Activated CD4-positive, alpha-beta T cell treated with anti-CD3 and anti-CD28 coated beads, Interleukin-2, amount 10 ng/mL, durations not matched to agents 24 days and 14 days (primary cell): ENCODE measurements around the gene GPATCH8. TPM values are rescaled to one million over a fixed set of nuclear protein-coding genes. Genes with fewer than 3 reads are reported as not detected.

Experiments used
- DNase-seq: peaks from one replicate; pipeline ENCODE4 v3.0.0; 2022
- H3K27ac Mint-ChIP-seq: one replicate; pipeline ENCODE4 v1.8.0; 2022; ENCODE audit warnings: mild to moderate bottlenecking, mixed read lengths
- H3K27me3 Mint-ChIP-seq: one replicate; pipeline ENCODE4 v1.8.0; 2022; ENCODE audit warnings: mixed read lengths
- H3K36me3 Mint-ChIP-seq: one replicate; pipeline ENCODE4 v1.8.0; 2022; ENCODE audit warnings: low read depth, mild to moderate bottlenecking, mixed read lengths
- H3K4me1 Mint-ChIP-seq: one replicate; pipeline ENCODE4 v1.8.0; 2021; ENCODE audit warnings: mixed read lengths
- H3K4me3 Mint-ChIP-seq: one replicate; pipeline ENCODE4 v1.8.0; 2022; ENCODE audit warnings: mild to moderate bottlenecking, moderate library complexity, mixed read lengths
- H3K9me3 Mint-ChIP-seq: one replicate; pipeline ENCODE4 v1.8.0; 2021; ENCODE audit warnings: mixed read lengths
- intact Hi-C: fragments of 100-400 bp; cut with micrococcal nuclease; formaldehyde crosslinking; loops from one replicate; pipeline ENCODE4 v1.15.1; 2023
- total RNA-seq: library from RNA; stranded (reverse); gene quantifications from 2 replicates; pipeline ENCODE4 v1.2.3, GENCODE V29; 2022

The GPATCH8 gene
- total RNA-seq, 1 donor from 2014 or later, result 46.4 TPM

DNA sequence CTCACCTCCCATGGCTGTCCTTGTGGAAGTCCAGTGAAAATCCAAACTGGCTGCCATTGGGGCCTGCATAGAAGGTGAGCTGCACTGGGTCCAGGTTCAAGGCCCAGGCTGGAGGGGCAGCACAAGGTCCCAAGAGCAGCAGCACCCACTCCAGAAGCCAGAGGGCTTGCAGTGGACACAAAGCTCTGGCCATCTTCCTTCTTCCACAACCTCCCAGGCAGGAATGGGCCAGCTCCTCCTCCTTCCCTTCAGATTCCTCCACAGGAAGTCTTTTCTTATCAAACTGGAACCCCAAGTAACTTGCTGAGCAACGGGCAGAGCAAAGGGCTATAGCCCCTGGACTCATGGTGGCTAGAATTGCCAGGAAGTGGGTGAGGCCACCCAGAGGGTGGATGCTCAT lies 113.9 kb downstream of the GPATCH8 start, which contains the start of gene ITGA2B:
TSS of gene ITGA2B (minus strand) at position 369 of the 400 bp plus-strand sequence. CDS start at position 193, 176 bp downstream.
- intact Hi-C loops, result loop anchor here (10.0 kb wide), 1 partner anchor 116 kb away; the partner anchor contains the start of gene GPATCH8
- no peak within 1 kb of the TSS for H3K4me3 Mint-ChIP-seq
- H3K27ac Mint-ChIP-seq, result no peak within 1 kb of the TSS
- peaks cover 19% of the 10 kb centered on the region for H3K4me1 Mint-ChIP-seq
- no peaks in the 10 kb centered on the region for H3K9me3 Mint-ChIP-seq
- no peaks in the 10 kb centered on the region for H3K36me3 Mint-ChIP-seq
- no peak for DNase-seq
- H3K27me3 Mint-ChIP-seq, result peaks cover 9% of the 10 kb centered on the region

DNA sequence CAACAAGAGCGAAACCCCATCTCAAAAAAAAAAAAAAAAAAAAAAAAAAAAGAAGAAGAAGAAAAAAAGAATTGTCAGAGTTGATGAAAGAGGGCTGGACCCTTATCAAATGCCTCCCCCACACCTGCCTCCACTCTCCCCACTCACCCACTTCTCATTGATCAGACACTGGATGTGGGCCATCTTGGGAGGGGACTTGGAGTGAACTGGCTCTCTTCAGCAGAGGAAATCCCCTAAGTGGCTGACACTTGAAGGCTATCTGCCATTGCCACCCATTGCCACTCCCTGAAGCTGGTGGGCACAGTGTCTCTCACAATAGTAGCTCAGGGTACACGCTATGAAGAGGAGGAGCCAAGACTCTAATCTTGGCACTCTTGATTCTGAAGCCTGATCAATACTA lies 115.4 kb downstream of the GPATCH8 start:
- no peak overlapping the region for H3K4me3 Mint-ChIP-seq
- no peaks in the 10 kb centered on the region for H3K9me3 Mint-ChIP-seq
- intact Hi-C loops, result loop anchor here (10.0 kb wide), 1 partner anchor 117 kb away; the partner anchor contains the start of gene GPATCH8
- H3K36me3 Mint-ChIP-seq, result no peaks in the 10 kb centered on the region
- H3K27ac Mint-ChIP-seq, result no peak overlapping the region
- peaks cover 13% of the 10 kb centered on the region for H3K4me1 Mint-ChIP-seq
- no peak for DNase-seq
- peaks cover 14% of the 10 kb centered on the region for H3K27me3 Mint-ChIP-seq

DNA sequence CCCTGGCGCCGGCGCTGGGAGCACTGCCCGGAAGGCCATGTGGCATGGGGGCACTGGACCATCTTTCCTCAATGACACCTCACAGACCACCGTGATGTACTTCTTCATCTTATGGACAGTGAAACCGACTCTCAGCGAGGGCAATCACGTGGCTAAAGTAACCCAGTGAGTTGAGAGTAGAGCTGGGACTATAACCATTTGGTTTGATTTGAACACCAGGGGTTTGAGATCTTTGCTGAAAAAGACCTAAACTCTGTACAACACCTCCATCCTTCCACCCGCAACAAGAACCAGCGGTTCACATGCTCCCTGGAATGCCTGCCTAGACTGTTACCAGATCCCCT lies 117.1 kb downstream of the GPATCH8 start:
- Mint-ChIP-seq H3K27me3 (peaks cover 21% of the 10 kb centered on the region), H3K27ac (no peak overlapping the region), H3K36me3 (no peaks in the 10 kb centered on the region), H3K4me1 (peaks cover 13% of the 10 kb centered on the region), H3K4me3 (peak overlapping the region; percentile 76), H3K9me3 (no peaks in the 10 kb centered on the region)
- intact Hi-C loops, result loop anchor here (10.0 kb wide), 1 partner anchor 119 kb away; the partner anchor contains the start of gene GPATCH8
- DNase-seq, result no peak

DNA sequence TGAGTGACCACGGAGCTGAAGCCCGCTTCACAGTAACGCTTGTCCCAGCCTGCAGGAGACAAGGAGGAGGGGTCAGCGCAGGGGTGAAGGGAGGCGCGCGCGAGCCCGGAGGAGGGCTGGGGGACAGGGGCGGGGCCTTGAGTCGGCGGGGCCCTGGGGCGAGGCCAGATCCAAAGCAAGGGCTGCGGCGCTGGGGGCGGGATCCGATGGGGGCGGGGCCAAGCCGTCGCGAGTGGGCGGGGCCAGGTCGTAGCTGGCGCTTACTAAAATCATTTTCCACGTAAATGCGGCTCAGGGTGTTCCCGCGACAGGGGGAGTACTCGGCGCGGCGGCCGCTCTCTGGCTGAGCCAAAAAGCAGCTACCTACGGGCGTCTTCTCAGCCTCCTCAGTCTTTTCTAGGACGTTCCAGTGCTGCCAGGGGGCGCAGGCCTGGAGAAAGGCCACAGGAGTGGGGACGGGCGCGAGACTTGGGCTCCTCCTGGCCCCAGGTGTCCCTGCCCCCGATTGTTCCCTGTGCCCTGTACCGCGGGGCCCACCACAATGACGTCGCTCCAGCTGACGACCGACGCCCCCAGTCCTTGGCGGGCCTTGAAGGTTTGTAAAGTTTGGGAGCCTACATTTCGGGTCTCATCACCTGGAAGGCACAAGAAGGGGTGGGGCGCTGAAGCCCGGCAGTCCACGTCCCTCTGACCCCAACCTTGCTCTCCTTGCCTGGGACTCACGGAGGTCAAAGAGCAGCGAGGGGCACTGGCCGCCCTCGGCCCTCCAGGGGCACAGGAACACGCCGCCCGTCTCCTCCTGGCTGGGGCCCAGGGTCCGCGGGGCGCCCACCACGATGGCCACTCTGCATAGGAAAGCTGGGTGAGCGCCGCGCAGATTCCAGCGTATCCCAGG lies 117.7 kb downstream of the GPATCH8 start:
- Mint-ChIP-seq H3K27ac (peak overlapping the region; percentile 38), H3K36me3 (no peaks in the 10 kb centered on the region), H3K4me3 (peak overlapping the region; percentile 76), H3K9me3 (no peaks in the 10 kb centered on the region), H3K27me3 (peaks cover 21% of the 10 kb centered on the region), H3K4me1 (peaks cover 13% of the 10 kb centered on the region)
- DNase-seq, result peak; percentile 95
- intact Hi-C loops, result loop anchor here (1.0 to 10.0 kb wide), 2 partner anchors 22 to 119 kb away; partner anchors contain the start of genes FAM171A2 and GPATCH8

- peaks cover 12% of the 10 kb centered on the region for H3K4me1 Mint-ChIP-seq
- no peak overlapping the region for H3K27ac Mint-ChIP-seq
- no peaks in the 10 kb centered on the region for H3K9me3 Mint-ChIP-seq
- no peaks in the 10 kb centered on the region for H3K36me3 Mint-ChIP-seq
- intact Hi-C loops, result loop anchor here (1.0 to 10.0 kb wide), 2 partner anchors 22 to 120 kb away; partner anchors contain the start of genes FAM171A2 and GPATCH8
- H3K4me3 Mint-ChIP-seq, result peak overlapping the region; percentile 76
- H3K27me3 Mint-ChIP-seq, result peaks cover 21% of the 10 kb centered on the region
- no peak for DNase-seq
Observed at GRCh38 chr17:44384823-44385286, 118.4 kb downstream of the GPATCH8 start.

- intact Hi-C loops, result loop anchor here (10.0 kb wide), 1 partner anchor 120 kb away; the partner anchor contains the start of gene GPATCH8
- H3K27me3 Mint-ChIP-seq, result peaks cover 21% of the 10 kb centered on the region
- no peak for DNase-seq
- H3K4me1 Mint-ChIP-seq, result peaks cover 7% of the 10 kb centered on the region
- no peaks in the 10 kb centered on the region for H3K36me3 Mint-ChIP-seq
- H3K27ac Mint-ChIP-seq, result no peak overlapping the region
- no peaks in the 10 kb centered on the region for H3K9me3 Mint-ChIP-seq
- H3K4me3 Mint-ChIP-seq, result peak overlapping the region; percentile 76
Observed at GRCh38 chr17:44384281-44384822, 118.9 kb downstream of the GPATCH8 start.

GRCh38 chr17:44383861-44384260 lies 119.3 kb downstream of the GPATCH8 start:
- Mint-ChIP-seq H3K27ac (no peak overlapping the region), H3K4me3 (no peak overlapping the region), H3K4me1 (peaks cover 6% of the 10 kb centered on the region), H3K36me3 (no peaks in the 10 kb centered on the region), H3K27me3 (peaks cover 21% of the 10 kb centered on the region), H3K9me3 (no peaks in the 10 kb centered on the region)
- intact Hi-C loops, result loop anchor here (10.0 kb wide), 1 partner anchor 121 kb away; the partner anchor contains the start of gene GPATCH8
- no peak for DNase-seq

DNA sequence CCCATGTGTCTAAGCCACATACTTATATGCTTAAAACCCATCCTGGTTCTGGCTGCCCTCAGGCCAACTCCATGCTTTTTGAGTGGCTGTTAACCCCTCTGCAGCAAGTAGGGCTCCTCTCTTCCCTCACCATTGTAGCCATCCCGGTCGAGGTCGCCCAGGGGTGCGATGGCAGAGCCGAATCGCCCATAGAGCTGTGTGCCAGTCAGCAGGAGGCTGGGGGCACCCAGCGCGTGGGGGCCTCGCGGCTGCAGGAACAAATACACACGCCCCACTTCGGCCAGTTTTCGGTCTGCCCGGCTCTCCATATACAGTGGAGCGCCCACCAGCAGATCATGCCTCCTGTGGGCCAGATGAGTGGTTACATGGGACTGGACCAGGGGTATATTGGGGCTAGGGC lies 119.8 kb downstream of the GPATCH8 start:
- Mint-ChIP-seq H3K27ac (no peak overlapping the region), H3K27me3 (peaks cover 21% of the 10 kb centered on the region), H3K4me3 (no peak overlapping the region), H3K9me3 (no peaks in the 10 kb centered on the region), H3K4me1 (peaks cover 6% of the 10 kb centered on the region), H3K36me3 (no peaks in the 10 kb centered on the region)
- intact Hi-C loops, result loop anchor here (10.0 kb wide), 1 partner anchor 121 kb away; the partner anchor contains the start of gene GPATCH8
- DNase-seq, result no peak

DNA sequence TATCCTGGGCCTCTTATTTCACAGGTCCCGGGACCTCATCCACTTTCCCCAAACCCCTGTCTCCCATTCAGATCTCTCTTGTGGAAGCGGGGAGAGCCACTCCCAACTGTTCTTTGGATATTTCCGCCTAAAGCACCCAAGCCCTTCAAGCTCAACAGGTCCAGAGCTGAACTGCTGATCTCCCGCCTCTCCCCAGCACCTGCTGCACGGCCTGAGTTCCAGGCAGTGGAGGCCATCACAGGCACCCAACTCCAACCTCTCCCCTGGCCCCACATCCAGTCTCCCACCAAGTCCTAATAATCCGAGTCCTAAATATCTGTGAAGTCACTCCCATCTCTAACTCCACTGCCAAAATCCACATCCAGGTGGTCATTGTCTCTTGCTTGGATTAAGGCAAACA lies 120.3 kb downstream of the GPATCH8 start:
- no peaks in the 10 kb centered on the region for H3K9me3 Mint-ChIP-seq
- H3K4me3 Mint-ChIP-seq, result no peak overlapping the region
- no peaks in the 10 kb centered on the region for H3K36me3 Mint-ChIP-seq
- peaks cover 21% of the 10 kb centered on the region for H3K27me3 Mint-ChIP-seq
- no peak for DNase-seq
- intact Hi-C loops, result loop anchor here (10.0 kb wide), 1 partner anchor 122 kb away; the partner anchor contains the start of gene GPATCH8
- no peak overlapping the region for H3K27ac Mint-ChIP-seq
- peaks cover 6% of the 10 kb centered on the region for H3K4me1 Mint-ChIP-seq

- Mint-ChIP-seq H3K27me3 (peaks cover 21% of the 10 kb centered on the region), H3K27ac (no peak overlapping the region)
- intact Hi-C loops, result loop anchor here (10.0 kb wide), 1 partner anchor 123 kb away; the partner anchor contains the start of gene GPATCH8
Observed at GRCh38 chr17:44381810-44382305, 121.3 kb downstream of the GPATCH8 start.

GRCh38 chr17:44380767-44381166 lies 122.4 kb downstream of the GPATCH8 start:
- Mint-ChIP-seq H3K27ac (no peak overlapping the region), H3K36me3 (no peaks in the 10 kb centered on the region), H3K9me3 (no peaks in the 10 kb centered on the region), H3K4me3 (no peak overlapping the region), H3K4me1 (peaks cover 4% of the 10 kb centered on the region), H3K27me3 (peaks cover 16% of the 10 kb centered on the region)
- intact Hi-C loops, result loop anchor here (10.0 kb wide), 1 partner anchor 124 kb away; the partner anchor contains the start of gene GPATCH8
- no peak for DNase-seq

More at GRCh38 chr17:44381810-44382305, 121.3 kb downstream of the GPATCH8 start:
- Mint-ChIP-seq H3K4me3 (no peak overlapping the region), H3K4me1 (peaks cover 6% of the 10 kb centered on the region), H3K9me3 (no peaks in the 10 kb centered on the region), H3K36me3 (no peaks in the 10 kb centered on the region)
- no peak for DNase-seq

DNA sequence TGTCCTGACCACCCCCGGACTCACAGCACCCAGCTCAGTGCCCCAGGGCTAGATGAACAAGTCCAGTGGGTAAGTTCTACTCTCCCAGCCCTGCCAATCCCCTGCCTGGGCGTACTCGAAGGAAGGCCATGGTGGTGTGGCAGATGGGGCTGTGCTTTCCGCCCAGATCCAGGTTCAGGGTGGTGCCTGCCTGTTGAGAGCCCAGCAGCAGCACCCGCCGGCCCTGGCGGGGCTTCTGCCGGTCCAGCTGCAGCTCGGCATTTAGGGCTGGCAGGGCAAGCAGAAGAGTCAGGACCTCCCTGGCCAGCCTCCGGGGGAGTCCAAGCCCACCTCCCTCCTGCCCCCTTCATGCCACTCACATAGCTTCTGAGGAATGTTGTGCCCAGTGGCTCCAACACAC lies 123.3 kb downstream of the GPATCH8 start:
- Mint-ChIP-seq H3K27me3 (peaks cover 16% of the 10 kb centered on the region), H3K4me1 (peaks cover 4% of the 10 kb centered on the region), H3K27ac (no peak overlapping the region), H3K36me3 (no peaks in the 10 kb centered on the region), H3K9me3 (no peaks in the 10 kb centered on the region), H3K4me3 (no peak overlapping the region)
- no peak for DNase-seq
- intact Hi-C loops, result loop anchor here (10.0 kb wide), 1 partner anchor 125 kb away; the partner anchor contains the start of gene GPATCH8

DNA sequence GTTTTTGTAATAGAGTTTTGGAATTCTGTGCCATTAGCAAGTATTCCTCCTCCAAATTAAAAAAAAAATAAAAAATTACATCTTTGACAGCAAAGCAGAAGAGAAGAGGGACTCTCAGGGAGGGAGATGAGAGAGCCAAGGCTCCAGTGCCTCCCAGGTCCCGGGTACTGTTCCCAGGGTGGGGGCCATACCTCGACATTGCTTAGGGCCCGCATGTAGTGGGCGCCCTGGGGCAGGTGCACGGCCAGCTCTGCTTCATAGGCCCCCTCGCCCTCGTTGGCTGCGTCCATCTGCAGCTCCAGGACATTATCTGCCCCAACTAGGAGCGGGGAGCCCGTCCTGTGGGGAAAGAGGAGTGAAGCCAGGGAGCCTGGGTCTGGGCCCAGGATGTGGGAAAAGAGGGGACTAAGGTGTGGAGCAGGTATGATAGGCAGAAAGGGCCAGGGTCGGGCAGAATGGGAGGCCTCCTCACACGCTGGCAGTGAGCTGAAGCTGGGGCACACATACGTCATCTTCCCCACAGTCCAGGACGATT lies 125.0 kb downstream of the GPATCH8 start:
- Mint-ChIP-seq H3K9me3 (no peaks in the 10 kb centered on the region), H3K36me3 (no peaks in the 10 kb centered on the region), H3K4me3 (no peak overlapping the region), H3K4me1 (no peaks in the 10 kb centered on the region), H3K27ac (no peak overlapping the region), H3K27me3 (peaks cover 11% of the 10 kb centered on the region)
- intact Hi-C loops, result no loop called here
- no peak for DNase-seq
